Tibial nerve (tissue), 3 donors: ENCODE measurements around the gene IL12B.

Source experiments
- POLR2A ChIP-seq, 2 donors: fragments of 450-650 bp; IDR thresholded peaks; one replicate each; pipeline ENCODE4 v1.6.1; 2017; ENCODE audit warnings: antibody characterized with exemption in 2 of 2, mild to moderate bottlenecking in 2 of 2, moderate library complexity in 2 of 2
- TF ChIP-seq, protein P1 (sequence below), 5 experiments: fragments of 200-600 bp in 3 of 5; fragments of 450-650 bp in 2 of 5; sonication (generic) in 3 of 5; IDR thresholded peaks; one replicate each; pipeline ENCODE4 v1.5.1; 2016 to 2019; ENCODE audit warnings: antibody characterized with exemption in 5 of 5, mild to moderate bottlenecking in 3 of 5, moderate library complexity in 2 of 5

DNA sequence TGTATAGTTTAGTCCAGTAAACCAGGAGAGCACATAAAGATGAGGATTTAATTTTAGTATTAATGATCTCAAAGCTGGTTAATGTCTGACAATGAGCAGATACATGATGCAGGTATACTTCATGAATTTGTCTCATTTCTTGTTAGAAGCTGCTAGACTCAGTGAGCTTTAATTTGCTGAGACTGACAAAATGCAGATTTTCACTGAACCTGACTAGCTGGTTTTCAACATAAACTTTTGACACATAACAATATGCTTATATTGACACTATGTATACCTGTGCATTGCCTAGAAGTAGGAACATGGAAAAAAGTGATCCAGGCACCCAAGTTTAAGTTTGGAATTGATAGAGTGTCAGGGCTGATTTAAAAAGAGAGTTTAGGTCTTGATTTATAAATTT lies 56.4 kb downstream of the IL12B start:
- TF ChIP-seq, protein P1, sequence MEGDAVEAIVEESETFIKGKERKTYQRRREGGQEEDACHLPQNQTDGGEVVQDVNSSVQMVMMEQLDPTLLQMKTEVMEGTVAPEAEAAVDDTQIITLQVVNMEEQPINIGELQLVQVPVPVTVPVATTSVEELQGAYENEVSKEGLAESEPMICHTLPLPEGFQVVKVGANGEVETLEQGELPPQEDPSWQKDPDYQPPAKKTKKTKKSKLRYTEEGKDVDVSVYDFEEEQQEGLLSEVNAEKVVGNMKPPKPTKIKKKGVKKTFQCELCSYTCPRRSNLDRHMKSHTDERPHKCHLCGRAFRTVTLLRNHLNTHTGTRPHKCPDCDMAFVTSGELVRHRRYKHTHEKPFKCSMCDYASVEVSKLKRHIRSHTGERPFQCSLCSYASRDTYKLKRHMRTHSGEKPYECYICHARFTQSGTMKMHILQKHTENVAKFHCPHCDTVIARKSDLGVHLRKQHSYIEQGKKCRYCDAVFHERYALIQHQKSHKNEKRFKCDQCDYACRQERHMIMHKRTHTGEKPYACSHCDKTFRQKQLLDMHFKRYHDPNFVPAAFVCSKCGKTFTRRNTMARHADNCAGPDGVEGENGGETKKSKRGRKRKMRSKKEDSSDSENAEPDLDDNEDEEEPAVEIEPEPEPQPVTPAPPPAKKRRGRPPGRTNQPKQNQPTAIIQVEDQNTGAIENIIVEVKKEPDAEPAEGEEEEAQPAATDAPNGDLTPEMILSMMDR (IDR thresholded peaks at IDR 0.05), result no peak
- TF ChIP-seq POLR2A (IDR thresholded peaks at IDR 0.05), result no peak
